ENCODE measurements around the gene ANXA11.

- TF ChIP-seq EP300 (IDR thresholded peaks at IDR 0.05) = no peak
- no peak for TF ChIP-seq POLR2AphosphoS5 (IDR thresholded peaks at IDR 0.05)
Measured at GRCh38 chr10:80110986-80111385, 94.4 kb downstream of the ANXA11 start.
